CD4-positive, alpha-beta T cell treated with Interleukin-4 for 4 hours (primary cell): ENCODE data around the gene FCHSD1.

Source experiments
- DNase-seq: peaks from one replicate; pipeline ENCODE4 v3.0.0-alpha.2; 2020

Gene FCHSD1

DNA sequence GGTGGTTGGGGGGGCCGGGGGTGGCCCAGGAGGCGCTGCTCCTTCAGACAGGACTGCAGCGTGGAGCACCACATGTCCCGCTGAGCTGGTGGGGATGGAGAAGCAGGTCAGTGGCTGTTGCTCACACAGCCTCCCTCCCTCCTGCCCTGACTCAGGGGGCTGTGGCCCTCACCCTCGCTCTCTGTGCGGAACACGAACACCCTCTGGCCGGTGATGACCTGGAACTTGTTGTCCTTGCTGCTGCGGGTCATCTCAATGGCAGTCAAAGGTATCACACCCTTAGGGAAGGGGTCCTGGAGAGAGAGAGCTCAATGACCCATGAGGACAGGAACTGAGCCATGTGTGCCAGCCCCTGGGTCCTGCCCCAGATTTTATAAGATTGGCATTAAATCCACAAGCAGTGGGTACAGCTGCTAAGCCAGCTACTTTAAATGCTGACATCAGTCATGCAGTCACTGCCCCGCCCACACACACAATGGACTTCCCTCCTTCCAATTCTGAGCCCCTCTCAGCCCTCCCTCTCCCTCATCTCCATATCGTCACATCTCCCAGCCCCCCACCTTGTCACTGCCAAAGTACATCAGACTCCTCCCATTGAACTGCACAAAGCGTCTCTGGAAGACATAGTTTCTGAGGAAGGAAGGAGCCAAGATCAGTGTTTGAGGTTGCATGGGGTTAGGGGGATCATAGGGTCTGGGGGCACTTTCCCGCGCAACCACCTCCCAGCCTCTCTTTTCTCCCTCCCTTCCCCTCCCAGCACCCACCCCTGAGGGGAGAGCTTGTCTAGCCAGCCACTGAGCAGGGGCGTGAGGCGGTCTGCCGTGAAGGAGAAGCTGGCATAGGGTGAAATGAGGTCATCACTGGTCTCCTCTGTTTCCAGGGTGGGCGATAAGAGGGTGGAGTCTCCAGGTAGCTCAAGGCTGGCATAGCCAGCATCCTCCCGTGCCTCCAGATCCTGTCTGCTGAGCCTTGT, 21.9 kb upstream of the FCHSD1 start:
- DNase-seq, result no peak

DNA sequence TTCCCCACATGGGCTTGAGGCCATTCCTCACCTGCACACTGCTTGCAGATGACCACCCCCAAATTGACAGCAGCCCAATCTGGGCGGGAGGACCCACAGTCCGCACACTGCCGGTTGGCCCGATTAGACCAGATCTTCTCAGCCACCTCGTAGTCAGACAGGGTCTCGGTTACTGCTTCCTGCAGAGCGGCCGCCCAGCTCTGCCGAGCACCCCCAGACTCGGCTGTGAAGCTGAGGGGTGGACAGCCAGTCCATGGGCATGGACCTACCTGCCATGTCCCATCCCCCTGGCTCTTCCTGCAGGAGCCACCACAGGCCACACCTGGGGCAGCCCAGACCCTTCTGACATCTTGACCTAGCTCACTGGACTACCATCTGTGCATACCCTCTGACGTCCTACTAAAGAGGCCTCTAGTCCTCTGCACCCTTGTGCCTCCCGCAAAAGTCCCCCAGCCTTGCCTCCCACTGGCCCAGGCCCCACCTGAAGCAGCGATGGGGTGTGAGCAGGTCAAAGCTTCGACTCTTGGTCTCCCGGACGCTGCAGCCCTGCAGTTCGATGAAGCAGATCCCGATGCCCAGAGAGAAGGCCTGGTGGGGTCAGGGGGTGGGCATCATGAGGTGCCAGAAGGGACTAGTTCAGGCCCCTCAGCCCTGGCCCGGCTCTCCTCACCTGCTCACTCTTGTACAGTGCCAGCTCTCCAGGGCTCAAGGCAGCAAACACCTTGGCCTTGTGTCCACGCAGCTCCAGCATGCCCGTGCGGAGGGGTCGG, 21.0 kb upstream of the FCHSD1 start:
- no peak for DNase-seq

DNA sequence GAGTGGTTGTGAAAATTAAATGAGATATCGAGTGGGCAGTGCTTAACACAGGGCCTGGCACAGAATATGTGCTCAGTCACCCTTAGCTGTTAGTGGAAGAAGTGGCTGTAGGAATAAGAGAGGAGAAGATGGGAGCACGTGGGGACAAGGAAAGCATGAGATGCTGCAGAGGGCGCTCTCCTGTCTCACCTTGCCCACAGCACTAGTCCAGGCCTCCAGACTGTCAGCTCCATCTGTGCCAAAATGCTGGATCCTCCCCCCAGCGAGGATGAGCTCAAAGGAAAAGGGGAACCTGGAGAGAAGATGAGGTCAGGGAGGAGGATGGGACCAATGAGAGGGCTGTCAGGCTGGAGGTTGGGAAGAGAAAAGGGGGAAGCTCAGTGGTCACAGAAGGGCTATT, 18.3 kb upstream of the FCHSD1 start:
- no peak for DNase-seq

DNA sequence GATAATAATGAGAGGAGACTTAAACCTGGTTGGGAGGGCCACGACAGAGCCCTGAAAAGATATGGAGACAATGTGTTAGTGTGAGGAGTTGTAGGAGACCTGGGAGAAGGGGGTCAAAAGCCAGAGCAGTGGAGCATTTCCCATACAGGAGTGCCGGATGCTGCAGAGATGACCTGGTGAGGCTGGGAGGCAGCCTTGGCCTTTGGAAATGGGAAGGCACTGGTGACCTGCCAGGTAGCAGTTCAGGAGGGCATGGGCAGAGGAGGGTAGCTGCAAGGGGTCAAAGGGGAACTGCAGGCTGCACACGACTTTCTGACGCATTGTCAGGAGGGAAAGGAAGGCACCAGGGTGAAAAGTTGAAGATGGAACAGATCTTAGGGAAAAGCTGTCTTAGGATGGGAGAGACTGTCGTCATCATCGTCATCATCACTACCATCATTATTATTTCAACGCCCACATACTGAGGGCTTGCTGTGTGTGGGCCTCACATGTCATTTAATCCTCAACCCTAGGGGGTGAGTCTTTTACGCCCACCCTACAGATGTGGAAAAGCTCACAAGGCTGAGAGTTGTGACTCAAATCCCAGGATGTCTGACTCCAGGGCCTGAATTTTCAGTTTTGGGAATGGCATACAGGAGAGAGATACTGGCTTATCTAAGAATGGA, 17.5 kb upstream of the FCHSD1 start:
- no peak for DNase-seq

DNA sequence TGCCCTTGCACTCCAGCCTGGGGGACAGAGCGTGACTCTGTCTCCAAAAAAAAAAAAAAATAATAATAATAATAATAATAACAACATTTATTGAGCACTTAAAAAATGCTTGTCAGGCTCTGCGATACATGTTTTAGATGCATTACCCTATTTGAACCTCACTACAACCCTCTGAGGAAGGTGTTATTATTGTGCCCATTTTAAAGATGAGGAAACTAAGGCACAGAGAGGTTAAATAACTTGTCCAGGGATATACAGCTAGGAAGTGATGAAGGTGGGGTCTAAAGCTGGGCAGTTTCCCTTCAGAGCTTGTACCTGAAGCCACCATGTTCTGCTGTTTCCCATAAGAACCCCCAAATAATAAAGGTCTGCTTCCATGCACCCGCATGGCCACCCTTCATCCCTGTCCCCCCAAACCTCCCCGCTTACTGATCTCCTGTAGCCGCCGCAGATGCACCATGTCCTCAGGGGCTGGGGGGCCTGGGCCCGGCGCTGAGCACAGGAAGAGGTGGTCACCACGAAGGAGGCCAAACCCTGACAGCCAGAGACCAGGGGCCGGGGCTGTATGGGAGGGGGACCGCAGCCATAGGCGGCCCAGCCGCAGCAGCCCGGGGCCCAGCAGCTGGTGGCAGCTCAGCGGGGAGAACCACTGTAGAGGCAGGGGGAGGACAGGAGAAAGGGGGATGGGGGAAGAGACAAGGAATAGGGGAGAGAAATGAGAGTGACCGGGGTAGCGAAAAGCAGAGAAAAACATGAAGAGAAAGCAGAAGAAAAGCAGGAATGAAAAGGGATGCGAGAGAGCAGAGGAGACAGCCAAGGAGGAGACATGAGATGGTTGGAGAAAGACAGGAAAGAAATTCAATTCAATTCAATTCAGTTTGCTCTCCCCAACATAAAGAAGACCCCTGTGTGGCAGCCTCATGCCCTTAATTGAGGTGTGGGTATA, 15.1 kb upstream of the FCHSD1 start:
- no peak for DNase-seq

DNA sequence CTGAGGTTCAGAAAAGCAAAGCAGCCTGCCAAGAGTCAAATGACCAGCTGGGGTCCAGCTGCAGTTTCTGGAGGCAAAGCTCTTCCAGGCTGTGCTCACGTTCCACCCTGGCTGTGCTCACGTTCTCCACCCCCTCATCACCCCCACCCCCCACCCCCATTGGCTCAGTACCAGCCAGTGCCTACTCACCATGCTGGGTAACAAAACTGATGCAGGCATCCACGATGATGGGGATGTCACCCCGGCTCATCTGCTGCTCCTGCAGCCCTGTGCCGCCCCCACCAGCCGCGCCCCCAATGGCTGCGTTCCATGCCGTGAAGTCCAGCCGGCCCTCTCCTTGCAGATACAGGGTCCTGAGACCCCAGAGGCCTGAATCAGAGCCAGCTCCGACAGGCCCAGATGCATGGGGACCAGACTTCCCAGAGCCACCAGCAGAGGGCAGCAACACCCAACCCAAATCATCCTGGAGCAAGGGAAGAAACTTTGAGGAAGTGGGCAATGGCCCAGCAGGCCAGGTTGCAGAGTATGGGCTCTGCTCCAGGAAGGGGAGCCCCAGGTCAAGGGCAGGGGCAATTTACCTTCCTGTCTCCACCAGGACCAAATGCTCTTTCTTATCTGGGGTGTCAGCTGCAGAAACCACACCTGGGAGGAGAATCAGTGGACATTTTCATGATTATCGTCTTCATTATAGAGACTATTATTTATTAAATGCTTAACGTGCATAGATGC, 13.7 kb upstream of the FCHSD1 start:
- DNase-seq, result peak; percentile 60

DNA sequence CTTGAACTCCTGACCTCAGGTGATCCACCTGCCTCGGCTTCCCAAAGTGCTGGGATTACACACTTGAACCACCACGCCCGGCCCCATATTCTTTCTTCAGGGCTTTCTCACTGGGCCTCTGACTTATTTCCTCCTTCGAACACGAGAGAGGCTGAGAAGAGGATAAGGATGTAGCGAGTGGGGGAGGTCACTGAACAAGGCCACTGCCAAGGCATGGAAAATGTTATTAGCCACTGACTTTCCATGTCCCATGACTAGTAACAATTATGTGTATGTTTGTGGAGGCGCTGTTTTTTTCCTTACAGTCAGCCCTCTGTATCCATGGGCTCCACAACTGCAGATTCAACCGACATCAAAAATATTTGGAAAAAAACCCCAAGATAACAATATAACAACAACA, 12.3 kb upstream of the FCHSD1 start:
- DNase-seq, result no peak

DNA sequence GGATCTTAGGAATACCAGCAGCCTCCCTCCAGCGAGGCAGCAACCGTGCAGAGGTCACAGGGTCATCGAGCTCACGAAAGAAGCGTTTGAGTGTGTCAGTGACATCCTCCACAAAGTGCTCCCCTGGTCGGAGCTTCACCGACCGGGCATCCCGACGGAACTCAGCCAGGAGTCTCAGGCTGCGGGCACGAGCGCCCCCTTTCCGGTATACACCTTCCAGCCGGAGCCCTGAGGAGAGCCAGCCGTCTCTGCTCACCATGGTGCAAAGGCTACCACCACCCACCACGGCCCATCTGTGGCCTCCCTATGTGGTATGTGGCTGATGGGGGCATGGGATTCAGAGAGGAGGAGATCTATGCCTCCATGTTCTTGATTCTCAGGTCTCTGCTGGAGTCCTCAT, 10.8 kb upstream of the FCHSD1 start:
- DNase-seq, result no peak

DNA sequence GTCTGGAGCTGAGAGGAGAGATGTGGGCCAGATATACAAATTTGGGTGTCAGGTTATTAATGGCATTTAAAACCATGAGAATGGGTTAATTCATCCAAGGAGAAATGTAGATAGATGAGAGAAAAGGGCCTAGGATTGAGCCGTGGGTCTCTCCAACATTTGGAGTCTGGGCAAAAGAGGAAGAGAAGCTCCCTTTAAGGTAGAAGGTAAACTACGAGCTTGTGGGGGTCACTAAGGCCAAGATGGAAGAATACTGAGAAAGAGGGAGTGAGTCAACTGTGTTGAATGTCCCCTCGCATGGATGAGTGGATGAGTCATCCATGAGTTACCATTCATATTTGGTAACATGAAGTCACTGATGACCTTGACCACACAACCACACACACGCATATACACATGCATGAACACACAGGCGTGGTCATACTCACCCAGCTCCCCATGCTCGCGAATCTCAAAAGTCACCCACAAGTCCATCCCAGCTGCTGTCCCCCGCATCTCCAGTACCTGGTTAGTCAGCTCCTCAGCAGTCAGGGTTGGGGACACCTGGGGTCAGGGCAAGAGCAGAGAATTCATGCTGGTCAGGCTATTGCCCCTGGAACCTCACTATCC, 6.8 kb upstream of the FCHSD1 start:
- DNase-seq, result no peak

DNA sequence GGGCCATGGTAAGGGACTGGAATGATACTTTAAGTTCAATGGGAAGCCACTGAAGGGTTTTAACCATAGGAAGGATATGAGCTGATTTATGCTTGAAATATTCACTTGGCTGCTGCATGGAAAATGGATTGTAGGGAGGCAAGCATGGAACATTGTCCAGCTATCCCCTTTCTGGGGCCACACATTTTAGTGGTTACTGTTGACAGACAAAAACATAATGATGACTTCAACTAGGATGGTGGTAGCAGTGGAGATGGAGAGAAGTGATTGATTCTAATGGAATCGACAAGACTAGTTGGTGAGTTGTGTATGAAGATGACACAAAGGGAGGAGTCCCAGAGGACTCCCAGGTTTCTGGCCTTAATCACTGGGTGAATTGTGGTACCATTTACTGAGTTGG, 6.2 kb upstream of the FCHSD1 start:
- no peak for DNase-seq

DNA sequence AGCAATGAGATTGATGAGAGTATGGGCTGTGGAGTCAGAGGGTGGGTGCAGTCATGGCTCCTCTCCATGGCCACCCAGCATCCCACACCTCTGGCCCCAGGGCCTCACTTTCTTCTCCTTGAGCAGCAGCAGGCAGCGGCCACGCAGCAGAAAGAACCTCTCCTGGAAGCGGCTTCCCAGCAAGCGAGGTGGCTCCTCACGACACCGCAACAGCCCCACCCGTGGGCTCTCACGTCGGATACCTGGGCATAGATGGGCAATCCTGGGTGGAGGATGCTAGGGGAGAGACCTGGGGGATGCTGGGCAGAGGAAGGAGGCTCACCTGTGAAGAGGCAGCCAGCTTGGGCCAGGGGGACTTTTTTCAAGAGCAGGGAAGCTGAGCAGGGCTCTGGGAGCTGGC, 5.2 kb upstream of the FCHSD1 start:
- no peak for DNase-seq

DNA sequence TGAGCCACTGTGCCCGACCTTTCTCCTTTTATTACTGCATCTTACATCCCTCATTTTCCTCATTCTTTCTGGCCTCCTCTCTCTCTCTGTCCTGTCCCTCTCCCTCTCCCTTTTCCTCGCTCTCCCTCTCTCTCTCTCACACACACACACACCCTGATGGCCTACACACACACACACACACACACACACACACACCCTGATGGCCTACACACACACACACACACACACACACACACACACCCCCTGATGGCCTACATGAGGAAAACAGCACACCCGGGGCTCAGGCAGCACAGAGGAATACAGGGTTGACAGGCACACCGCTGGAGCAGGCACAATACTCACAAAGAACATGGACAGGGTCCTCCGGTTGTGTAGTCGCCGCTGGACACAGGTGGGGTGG, 3.8 kb upstream of the FCHSD1 start:
- no peak for DNase-seq

DNA sequence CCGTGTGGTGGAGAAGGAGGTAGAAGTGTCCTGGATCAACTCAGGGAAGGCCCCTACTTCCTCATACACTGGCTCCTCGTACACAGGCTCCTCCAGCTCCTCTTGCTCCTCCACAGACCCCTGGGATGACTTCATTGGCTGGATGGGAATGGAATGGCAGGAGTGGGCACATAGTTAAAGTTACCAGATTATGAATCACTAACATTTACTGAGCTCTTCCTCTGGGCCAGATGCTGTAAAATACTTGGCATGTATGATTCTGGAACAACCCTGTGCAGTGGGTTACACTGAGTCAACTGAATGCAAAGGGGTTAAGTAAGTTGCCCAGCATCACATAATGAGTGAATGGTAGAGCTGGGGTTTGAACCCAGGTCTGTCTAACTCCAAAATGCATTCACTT, 3.1 kb upstream of the FCHSD1 start:
- no peak for DNase-seq

DNA sequence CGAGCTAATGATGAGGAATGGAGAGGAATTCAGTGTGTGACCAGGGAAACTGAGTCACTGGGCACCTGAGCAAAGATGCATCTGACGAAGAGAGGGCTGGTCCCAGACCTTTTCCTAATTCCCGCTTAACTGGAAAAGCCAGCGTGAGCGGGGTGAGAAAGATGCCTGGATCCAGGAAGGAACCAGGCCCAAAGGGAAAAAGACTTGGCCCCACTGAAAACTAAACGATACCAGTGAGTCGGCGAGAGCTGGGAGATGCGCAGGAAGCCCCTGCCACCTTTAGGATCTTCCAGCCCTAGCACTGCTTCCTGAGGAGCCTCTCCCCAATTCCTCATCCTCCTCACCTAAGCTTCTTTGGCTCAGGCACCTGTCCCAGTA, 499 bp upstream of the FCHSD1 start:
- no peak for DNase-seq

DNA sequence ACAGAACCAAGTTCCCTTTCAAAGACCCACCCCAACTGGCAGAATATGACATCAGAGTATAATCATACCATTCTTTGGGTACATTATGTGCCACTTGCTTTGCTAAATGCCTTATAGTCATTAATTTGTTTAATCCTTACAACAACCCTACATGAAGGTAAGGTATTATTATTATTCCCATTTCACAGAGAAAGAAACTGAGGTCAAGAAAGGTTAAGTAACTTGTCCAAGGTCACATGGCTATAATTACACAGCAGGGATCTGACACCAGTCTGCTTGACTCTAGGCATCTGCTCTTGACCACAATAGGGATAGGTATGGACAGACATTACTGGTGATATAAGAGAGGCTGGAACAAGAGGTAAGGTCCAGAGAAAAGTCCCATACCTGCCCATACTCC, 1.2 kb downstream of the FCHSD1 start:
- DNase-seq, result no peak

DNA sequence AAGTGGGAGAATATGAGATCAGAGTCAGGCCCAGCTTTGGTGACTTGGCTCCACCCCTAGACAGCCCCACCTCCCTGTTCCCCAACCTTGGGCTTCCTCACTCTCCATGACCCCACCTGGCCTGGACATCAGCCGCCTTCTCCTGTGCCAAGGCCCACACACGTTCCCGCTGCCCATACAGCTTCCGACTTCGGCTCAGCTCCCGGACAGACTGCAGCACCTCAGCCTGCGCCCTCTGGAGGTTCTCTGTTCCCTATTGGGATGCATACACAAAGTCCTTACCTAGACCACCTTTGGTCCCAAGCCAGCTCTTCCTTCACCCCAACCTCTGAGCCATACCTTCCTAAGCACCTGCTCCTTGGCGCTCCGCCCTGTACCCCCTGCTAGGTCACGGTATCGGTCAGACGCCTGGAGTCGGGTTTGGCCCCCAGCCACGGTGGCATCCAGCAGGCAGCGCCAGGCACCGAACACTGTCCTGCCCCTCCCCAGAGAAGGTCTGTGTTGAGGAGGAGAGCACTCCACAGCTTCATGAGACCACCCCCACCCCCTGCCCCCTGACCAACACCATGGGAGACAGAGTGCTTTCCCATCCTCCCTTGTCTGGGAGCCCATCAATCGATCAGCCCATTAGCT, 2.0 kb downstream of the FCHSD1 start:
- no peak for DNase-seq

DNA sequence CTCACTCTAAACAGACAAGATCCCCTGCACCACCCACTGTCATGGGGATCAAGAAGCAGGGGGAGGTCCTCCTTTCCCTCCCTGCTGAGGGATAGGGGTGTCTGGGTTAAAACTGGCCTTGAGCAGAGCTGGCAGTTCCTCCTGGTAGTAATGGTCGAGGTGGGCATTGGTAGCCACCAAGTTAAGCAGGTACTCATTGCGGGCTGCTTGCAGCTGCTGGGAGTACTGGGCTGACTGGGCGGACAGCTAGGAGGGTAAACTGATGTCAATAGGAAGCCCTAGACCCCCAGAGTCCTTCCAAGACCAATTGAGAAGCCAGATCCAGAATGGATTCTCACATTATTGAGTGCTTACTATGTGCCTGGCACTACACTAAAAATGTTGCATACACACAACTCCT, 3.4 kb downstream of the FCHSD1 start:
- no peak for DNase-seq

DNA sequence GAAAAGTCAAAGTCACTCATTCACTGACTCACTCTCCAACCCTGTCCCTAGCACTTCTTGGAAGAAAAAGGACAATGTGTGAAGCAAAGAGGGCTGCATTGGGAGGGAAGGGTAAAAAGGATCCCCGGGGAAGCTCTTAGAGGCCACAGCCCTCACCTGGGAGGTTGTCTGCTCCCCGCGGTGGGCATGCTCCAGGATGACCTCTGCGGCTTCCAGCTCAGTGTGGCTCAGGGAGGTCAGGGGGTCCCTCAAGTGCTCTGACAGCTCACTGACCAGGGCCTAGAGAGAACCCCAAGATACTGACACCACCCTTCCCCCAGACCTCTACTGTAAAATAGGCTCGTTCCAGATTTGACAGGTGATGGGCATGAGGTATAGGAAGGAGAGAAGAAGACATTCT, 4.0 kb downstream of the FCHSD1 start:
- no peak for DNase-seq

DNA sequence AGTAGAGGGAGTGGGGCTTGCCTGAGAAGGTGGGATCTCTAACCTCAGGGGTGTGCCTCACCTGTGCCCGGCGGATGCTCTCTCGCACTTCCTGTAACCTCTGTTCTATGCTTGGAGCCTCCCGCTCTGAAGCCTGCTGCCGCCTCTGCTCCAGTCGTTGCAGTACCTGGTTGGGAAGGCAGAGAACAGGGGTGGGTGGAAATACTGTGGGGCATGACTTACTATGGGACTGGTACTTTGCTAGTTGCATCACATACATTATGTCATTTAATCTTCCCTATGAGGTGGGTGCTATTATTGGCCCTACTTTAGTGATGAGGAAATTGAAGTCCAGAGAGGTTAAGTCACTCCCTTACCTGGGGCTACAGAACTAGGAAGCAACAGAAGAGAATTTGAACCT, 5.2 kb downstream of the FCHSD1 start:
- DNase-seq, result no peak

DNA sequence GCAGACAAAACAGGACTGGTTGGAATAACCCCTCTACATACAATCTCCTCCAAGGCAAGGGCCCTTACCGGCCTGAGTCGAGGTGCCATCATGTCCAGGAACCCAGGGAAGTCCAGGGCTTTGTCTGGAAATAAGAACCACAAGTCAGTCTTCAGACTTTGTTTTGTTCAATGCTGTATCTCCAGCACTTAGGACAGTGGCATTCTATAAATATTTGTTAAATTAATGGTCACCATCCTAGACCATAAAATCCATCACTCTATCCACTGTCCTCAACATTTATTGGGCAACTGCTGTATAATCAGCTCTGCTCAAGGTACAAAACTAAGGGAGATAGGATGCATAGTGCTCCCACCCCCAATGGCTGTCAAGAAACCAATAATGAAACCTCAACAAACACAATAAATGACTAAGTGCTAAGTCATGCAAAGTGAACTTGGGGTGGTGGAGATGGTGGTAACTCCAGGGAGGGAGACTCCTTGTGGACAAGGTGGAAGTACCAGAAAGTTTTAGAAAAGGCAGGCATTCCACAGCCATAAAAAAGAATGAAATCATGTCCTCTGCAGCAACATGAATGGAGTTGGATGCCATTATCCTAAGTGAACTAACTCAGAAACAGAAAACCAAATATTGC, 9.5 kb downstream of the FCHSD1 start:
- DNase-seq, result no peak
